NOMO-1 (cell line): ENCODE data around the gene TOX2.

ENCODE experiments used
- DNase-seq, 2 experiments: peaks; one replicate each; lab custom pipeline; 2025; ENCODE audit not compliant: unreplicated experiment in 2 of 2; lab: John Stamatoyannopoulos, UW

TOX2 gene

DNA sequence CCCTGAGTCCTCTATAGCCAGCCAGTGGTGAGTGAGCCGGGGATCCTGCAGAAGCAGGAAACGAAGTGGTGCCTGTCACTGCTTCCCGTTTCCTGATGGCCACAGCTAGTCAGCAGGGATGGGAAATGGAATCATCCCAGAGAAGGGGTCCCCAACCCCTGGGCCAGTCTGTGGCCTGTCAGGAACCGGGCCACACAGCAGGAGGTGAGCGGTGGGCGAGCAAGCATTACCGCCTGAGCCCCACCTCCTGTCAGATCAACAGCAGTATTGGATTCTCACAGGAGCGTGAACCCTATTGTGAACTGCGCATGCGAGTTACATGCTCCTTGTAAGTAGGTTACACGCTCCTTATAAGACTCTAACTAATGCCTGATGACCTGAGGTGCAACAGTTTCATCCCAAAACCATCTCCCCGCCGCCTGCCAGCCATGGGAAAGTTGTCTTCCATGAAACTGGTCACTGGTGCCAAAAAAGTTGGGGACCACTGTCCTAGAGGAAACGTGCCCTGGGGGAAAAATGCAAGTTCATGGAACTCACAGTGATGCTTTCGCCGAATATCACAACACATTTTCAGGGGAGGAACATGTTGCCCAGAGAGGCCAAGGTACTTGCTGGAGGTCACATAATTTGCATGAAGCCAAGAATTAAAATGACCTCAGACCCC is 158.5 kb downstream of the TOX2 start:
- DNase-seq: no peak

DNA sequence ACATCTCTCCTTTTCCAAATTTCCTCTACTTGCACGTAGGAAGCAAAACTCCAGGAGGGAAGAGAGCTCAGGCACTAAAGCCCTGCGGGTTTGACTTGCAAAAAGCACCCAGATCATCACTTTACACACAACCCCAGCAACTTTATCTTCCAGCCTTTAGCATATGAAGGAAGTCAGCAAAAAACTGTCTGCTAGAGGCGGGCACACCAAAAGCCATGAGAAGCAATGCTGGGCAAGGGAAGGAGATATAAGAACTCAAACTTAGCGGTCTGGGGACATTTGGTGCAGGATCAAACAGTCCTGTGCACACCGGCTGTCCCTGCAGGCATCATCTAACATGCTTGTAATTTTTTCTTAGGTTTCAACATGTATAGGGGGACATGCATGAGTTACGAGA is 159.0 kb downstream of the TOX2 start:
- DNase-seq: no peak

DNA sequence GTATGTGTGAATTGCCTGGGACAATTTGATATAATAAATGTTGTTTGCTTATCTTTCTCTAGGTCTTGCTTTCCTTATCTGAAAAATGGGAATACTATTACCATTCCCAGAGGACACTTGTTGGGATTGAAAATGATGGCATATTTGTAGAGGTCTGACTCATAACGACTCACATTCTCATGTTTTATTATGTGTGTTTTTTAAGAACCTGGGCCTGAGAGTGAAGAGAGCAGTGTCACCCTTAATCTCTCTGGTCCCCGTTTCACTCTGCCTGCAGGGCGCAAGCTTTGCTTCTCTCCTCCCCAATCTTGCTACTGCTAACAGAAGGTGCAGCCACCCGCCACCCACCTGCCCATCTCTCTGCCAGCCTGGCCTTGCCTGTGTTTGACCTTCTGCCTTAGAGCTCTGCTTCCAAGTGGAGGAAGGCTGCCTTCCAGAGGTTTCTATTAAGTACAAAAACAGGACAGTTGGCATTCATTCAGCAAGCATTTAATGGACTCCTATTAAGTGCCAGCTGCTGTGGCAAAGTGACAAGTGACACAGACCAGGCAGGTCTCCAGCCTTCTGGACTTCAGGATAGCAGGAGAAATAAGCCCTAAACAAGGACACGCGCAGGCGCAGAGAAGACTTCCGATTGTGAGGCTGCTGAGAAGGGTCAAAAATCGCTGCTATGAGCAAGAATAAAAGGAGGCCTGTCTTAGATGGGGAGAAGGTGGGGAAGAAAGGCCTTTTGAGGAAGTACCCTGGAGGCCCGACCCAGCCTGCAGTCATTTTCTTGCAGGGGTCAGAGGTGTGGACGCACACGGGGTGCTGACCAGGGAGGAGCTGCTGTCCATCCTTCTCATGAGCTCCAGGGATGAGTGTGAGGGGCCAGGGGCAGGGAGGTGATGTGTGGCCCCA is 159.8 kb downstream of the TOX2 start:
- peak; percentile 43 to 65 for DNase-seq

GRCh38 chr20:44075191-44075949 is 160.7 kb downstream of the TOX2 start:
- DNase-seq: peak; percentile 79 to 84

GRCh38 chr20:44075950-44076232 is 161.2 kb downstream of the TOX2 start:
- DNase-seq: no peak

DNA sequence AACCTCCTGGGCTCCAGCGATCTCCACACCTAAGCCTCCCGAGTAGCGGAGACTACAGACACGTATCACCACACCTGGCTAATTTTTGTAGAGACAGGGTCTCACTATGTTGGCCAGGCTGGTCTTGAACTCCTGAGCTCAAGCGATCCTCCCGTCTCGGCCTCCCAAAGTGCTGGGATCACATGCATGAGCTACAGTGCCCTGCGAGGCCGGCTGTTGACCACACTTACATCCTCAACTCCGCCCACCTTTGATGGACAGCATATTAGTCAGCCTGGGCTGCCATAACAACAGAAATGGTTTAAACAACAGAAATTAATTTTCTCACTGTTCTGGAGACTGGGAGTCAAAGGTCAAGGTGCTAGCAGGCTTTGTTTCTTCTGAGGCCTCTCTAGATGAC is 164.6 kb downstream of the TOX2 start:
- DNase-seq: no peak

- DNase-seq: no peak
Measured at GRCh38 chr20:44080064-44080463, 165.4 kb downstream of the TOX2 start.

GRCh38 chr20:44080646-44081267 is 166.1 kb downstream of the TOX2 start:
- peak; percentile 43 to 62 for DNase-seq

- no peak for DNase-seq
Measured at GRCh38 chr20:44081476-44081875, 166.8 kb downstream of the TOX2 start.

- DNase-seq: no peak
Measured at GRCh38 chr20:44081888-44082287, 167.2 kb downstream of the TOX2 start.

DNA sequence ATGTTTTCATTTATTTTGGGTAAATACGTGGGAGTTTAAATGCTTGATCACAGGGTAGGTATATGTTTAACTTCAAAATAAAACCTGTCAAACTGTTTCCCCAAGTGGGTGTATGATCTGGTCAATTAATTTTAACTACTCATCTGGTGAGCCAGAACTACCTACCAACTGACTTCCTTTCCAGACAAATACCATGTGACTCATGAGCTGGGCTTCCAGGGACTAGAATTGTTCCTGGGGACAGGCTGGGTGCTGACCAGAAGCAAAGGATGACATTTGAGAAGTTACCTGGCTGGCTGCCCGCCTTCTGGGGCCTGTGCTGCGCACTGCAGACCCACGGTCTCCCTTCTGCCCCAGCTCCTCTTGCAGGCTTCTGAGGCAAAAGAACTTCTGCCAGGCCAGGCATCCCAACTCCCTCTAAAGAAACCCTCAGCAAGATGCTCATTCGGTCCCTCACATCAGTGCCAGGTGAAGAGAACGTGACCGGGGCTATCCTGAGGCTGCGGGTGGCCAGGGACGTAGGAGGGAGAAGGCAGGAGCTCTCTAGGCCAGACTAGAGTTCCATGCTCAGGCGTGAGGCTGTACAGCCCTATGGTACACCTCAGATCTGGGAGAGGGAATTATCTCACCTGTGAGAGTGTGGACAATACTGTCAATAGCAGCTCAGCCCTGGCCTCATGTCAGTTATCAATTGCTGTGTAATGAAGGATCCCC is 168.7 kb downstream of the TOX2 start:
- DNase-seq: no peak

GRCh38 chr20:44084439-44084838 is 169.8 kb downstream of the TOX2 start:
- DNase-seq: no peak

- no peak for DNase-seq
Measured at GRCh38 chr20:44084891-44085290, 170.2 kb downstream of the TOX2 start.

DNA sequence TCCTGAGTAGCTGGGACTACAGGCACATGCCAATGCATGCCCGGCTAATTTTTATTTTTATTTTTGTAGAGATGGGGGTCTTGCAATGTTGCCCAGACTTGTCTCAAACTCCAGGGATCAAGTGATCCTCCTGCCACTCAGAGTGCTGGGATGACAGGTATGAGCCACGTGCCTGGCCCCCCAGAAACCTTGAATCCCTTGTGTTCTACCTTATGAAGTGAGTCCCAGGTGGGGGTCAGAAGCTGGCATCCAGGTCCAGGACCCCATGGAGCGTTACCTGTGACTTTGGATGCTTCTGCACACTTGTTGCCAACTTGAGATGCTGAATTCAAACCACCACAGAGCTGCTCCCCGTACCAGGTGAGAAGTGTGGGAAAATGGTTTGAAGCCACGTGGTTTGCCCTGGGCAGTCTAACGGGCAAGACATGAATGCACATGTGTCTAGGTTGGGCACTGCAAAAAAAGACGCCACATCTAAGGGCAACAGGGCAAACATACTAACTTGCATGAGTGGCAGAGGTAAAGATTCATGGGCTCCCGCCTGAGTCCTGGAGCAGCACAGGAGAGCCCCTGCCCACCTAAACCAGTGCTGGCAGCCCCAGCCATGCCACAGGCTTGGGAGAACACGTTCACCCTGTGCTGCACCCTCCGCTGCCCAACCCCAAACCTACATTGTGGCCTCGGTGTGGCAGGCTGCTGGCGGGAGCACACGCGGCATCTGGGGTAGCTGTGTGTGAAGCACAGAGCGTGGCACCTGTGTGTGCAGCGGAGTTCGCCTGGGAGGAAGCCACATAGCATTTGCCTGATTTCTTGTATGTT is 171.2 kb downstream of the TOX2 start:
- DNase-seq: no peak

DNA sequence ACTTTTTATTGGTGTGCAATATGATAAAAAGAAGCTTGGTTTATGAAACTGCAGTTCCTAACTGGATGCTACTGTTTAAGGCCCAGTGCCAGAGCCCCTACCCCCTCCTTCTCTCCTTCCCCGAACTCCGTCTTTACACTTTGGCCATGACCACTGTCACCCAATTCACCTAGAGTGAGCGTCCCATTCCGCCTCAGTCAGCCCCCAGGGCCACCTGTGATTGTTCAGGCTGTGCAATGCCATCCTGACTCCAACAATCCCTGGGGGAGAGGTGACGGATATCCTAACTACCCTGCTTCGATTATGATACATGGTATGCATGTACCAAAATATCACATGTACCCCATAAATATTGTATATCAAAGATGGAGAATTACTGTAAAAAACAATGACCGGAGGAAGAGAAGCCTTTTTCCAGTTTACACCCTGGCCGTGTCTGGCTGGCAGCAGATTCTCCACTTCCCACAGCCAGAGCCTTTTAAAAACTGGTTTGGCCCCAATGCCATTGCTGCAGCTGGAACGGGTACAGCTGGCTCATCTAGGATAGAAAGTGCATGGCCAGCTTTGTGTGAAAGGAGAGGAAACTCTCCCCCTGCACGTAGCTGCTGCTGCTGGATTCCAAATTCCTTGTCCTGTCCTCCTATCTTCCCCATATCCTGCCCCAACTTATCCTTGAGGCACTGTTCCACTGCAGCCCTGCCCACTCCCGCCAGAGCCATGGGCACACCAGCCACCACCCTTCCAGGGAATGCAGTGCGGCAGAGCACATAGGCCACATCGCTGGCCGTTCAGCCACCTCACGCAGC is 172.6 kb downstream of the TOX2 start:
- no peak for DNase-seq

- DNase-seq: no peak
Measured at GRCh38 chr20:44087857-44088120, 173.1 kb downstream of the TOX2 start.

GRCh38 chr20:44089987-44090674 is 175.5 kb downstream of the TOX2 start:
- DNase-seq: peak; percentile 36 to 69

- DNase-seq: no peak
Measured at GRCh38 chr20:44091026-44091425, 176.4 kb downstream of the TOX2 start.
